HG03039 (cell line): ENCODE measurements around the gene YIPF4.
"Not testable (repeated sequence)": the region's sequence is repeated elsewhere in the genome, so short reads cannot be mapped to it uniquely, and the experiment has no call there.

Experiments
- ATAC-seq: cut with Tn5 transposase; IDR thresholded peaks from one replicate; pipeline ENCODE4 v1.9.1; 2021; ENCODE audit warnings: mild to moderate bottlenecking, moderate library complexity; ENCODE audit not compliant: unreplicated experiment

The YIPF4 gene

DNA sequence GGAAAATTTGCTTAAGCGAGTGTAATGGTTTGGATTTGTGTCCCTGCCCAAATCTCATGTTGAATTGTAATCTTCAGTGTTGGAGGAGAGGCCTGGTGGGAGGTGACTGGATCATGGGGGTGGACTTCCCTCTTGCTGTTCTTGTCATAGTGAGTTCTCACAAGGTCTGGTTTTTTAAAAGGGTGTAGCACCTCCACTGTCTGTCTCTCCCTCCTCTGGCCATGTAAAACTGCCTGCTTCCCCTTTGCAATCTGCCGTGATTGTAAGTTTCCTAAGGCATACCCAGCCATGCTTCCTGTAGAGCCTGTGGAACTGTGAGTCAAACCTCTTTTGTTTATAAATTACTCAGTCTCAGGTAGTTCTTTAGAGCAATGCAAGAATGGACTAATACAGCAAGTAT is 6.6 kb downstream of the YIPF4 start:
- no peak for ATAC-seq

GRCh38 chr2:32289165-32289999 is 11.7 kb downstream of the YIPF4 start:
- ATAC-seq: no peak

DNA sequence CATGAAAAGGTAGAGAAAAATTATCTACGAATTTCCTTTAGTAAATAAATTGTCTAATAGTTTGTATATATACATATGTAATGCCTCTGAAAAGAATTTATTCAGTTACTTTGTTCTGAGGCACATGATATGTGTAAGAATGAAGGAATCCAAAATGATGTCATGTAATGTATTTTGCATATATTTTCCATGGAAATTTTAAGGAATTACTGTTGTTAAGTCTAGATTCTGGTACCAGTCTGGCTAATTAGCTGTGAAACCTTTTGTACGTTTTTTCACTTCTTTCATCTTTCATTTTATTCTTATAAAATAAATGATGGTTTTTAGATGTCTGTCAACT is 12.3 kb downstream of the YIPF4 start:
- ATAC-seq: no peak

DNA sequence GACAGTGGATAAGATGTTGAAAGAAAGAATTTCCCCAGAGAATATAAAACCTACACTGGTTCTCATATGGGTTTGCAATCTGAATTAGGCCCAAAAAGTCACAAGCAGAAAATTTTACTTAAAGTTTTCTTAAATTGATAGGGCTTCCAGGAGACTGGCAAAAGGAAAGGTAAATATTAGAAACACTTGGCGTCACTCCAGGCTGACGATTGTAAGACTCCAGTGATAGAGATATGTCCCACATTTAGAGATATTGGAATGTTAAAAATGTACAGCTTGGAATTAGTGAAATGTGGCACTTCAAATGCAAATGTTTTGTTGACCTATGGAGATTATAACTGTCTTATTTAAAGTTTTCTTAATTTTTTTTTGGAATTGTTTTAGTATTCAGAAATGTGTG is 14.0 kb downstream of the YIPF4 start:
- no peak for ATAC-seq

DNA sequence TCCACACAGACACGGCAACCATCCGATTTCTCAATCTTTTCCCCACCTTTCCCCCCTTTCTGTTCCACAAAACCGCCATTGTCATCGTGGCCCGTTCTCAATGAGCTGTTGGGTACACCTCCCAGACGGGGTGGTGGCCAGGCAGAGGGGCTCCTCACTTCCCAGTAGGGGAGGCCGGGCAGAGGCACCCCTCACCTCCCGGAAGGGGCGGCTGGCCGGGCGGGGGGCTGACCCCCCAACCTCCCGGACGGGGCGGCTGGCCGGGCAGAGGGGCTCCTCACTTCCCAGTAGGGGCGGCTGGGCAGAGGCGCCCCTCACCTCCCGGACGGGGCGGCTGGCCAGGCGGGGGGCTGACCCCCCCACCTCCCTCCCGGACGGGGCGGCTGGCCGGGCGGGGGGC is 15.8 kb downstream of the YIPF4 start:
- not testable (repeated sequence) for ATAC-seq

GRCh38 chr2:32293966-32294562 is 16.4 kb downstream of the YIPF4 start:
- ATAC-seq: not testable (repeated sequence)

DNA sequence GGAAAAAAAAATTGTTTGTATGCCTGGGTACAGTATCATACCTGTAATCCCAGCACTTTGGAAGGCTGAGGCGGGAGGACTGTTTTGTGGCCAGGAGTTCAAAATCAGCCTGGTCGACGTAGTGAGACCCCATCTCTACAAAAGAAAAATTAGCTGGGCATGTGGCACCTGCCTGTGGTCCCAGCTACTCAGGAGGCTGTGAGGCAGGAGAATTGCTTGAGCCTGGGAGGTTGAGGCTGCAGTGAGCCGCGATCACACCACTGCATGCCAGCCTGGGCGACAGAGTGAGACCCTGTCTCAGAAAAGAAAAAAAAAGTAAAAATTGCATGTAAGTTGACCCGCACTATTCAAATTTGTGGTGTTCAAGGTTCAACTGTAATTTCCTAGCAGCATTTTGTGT is 32.9 kb downstream of the YIPF4 start:
- ATAC-seq: no peak

DNA sequence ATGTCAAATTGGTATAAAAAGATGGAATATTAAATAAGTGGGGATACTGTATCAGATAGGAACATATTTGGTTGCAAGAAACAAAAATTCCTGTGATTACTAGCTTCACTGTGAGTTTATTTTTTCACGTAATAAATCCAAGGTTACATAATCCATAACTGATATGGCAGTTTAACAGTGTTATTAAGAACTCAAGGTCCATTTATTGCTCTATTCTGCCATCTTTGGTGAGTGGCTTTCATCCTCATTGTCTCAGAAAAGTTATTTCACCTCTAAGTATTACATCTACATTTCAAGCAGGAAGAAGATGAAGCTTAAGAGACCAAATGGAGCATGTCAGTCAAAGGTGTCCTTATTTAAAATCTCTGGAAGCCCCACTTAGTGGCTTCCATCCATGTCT is 37.2 kb downstream of the YIPF4 start:
- ATAC-seq: no peak

DNA sequence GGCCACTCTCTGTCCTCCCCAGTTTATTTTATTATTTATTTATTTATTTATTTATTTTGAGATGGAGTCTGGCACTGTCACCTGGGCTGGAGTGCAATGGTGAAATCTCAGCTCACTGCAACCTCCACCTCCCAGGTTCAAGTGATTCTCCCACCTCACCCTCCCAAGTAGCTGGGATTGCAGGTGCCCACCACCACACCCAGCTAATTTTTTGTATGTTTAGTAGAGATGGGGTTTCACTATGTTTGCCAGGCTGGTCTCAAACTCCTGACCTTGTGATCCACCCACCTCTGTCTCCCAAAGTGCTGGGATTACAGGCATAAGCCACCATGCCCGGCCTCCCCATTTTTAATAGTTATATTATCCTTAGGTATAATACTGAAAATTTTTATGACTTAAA is 51.0 kb downstream of the YIPF4 start:
- not testable (repeated sequence) for ATAC-seq

DNA sequence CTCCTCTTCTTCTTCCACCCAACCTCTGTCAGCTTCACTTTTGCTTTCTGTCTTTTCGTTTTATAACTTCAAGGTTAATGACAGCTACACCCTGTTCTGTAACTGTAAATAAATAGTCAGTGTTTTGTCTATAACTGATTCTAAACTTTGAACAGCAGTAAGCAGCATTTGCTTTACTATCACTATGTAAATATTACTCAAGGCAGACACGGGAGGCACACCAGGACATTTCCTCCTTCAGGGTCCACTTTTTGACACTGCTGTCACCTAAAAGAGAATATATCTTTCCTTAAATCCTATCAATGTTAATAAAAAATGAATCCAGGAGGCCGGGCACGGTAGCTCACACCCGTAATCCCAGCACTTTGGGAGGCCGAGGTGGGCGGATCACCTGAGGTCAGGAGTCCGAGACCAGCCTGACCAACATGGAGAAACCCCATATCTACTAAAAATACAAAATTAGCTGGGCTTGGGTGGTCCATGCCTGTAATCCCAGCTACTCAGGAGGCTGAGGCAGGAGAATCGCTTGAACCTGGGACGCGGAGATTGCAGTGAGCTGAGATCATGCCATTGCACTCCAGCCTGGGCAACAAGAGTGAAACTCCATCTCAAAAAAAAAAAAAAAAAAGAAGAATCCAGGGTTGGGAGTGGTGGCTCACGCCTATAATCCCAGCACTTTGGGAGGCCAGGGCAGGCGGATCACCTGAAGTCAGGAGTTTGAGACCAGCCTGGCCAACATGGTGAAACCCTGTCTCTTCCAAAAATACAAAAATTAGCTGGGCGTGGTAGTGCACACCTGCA is 51.7 kb downstream of the YIPF4 start:
- ATAC-seq: not testable (repeated sequence)

DNA sequence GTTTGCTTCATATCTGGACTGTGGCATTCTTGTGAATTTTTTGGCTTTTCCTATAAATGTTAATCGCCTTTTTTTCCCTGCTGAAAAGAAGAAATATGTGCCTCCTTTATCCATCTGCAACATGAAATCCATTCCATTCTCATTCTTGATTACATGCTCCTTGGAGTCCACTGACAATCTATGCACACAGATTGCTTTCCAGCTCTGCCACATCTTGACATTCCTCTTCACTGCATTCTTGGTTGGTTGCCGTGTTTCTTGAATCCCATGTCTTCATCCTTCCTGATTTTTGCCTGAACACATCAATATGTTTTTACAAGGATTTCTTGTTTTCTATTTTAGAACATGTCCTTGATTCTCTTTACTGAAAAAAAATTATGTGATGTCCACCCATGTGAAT is 52.4 kb downstream of the YIPF4 start:
- ATAC-seq: no peak

GRCh38 chr2:32342801-32343200 is 65.1 kb downstream of the YIPF4 start:
- ATAC-seq: no peak

GRCh38 chr2:32350797-32351196 is 73.1 kb downstream of the YIPF4 start:
- ATAC-seq: not testable (repeated sequence)

- no peak for ATAC-seq
Observed at GRCh38 chr2:32355976-32356680, 78.4 kb downstream of the YIPF4 start.

- peak; percentile 84 for ATAC-seq
Observed at GRCh38 chr2:32356681-32357317, 79.1 kb downstream of the YIPF4 start, which contains the start of gene BIRC6. Gene BIRC6 (plus strand): TSS chr2:32357023. CDS start chr2:32357162, 139 bp downstream.

DNA sequence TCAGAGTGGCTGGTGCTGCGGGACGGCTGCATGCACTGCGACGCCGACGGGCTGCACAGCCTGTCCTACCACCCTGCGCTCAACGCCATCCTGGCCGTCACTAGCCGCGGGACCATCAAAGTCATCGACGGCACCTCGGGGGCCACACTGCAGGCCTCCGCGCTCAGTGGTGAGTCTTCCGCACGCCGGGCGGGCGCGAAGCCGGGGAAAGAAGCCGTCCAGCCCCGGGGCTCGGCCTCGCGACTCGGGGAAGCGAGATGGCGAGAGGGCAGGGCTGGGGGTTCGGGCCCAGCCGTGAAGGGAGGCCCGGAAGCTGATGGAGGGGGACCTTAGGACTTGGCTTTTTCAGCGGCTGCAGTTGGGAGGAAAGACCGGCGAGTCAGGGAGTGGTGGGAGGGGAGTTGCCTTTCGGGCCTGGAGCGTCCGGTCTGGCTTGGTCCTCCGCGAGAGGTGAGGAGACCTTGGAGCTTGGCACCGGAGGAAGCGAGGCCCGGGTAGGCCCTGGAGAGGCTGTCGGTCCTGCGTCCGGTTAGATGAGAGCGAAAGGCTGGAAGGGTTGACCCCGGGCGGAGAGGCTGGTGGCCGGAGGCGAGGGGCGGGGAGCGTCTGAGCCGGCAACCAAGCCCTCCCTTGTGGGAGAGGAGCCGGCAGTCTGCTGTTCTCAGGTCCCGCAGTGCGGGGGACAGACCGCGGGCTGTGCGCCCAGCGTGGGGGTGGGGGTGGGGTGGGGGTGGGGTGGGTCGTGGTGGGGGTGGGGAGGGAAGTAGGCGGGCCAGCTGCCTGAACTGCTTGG is 79.8 kb downstream of the YIPF4 start:
- ATAC-seq: peak; percentile 10

GRCh38 chr2:32358111-32358482 is 80.4 kb downstream of the YIPF4 start:
- no peak for ATAC-seq

DNA sequence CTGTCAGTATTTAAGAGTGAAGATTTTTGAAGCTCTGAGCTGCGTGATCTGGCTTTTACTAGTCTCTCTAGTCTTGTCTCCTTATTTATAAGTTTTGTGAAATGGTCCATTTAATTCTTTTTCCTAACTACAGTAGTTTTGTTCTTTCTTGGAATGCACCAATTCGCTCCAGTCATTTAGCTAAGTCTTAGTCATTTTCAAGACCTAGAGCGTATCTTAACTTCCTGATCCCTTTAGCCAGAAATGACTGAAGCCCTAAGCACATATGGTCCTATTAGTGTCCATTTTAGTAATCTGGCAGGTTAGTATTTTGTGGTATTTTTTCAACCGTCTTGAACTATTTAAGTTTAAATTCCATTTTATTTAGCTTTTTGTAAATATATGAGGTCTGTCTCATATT is 82.7 kb downstream of the YIPF4 start:
- ATAC-seq: no peak

GRCh38 chr2:32362997-32363396 is 85.3 kb downstream of the YIPF4 start:
- not testable (repeated sequence) for ATAC-seq

GRCh38 chr2:32363597-32363996 is 85.9 kb downstream of the YIPF4 start:
- ATAC-seq: no peak
